ENCODE measurements around the gene TRIM54.

TRIM54 gene

DNA sequence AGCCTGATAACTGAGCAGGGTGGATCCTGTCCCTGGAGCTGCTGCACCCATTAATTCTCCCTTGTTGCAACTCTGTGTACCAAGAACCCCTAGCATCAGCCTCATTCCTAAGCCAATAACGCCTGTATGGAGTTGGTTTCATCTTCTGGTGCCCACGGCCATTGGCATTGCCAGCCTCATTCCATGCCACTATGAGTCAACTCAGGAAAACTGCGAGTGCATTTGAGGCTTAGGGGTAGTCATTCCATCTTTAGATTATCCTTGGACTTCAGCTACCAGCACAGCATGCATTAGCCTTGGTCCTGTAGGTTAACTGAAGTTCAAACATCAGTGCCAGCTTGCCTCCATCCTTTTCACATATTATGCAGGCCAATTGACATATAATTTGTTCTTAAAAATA, 1.4 kb upstream of the TRIM54 start:
- Histone ChIP-seq H3K4me1 (ENCODE audit: control insufficient read depth in 2 of 2, insufficient read depth in 2 of 2, low read length in 2 of 2) (no peaks in the 10 kb centered on the region), H3K9ac (ENCODE audit: low read depth in 1 of 2, low read length in 2 of 2) (no peak overlapping the region), H3K27ac (ENCODE audit: low read depth in 2 of 2, low read length in 2 of 2) (no peak overlapping the region), H3K9me3 (ENCODE audit: control insufficient read depth in 2 of 2, low read length in 2 of 2) (no peaks in the 10 kb centered on the region), H3K36me3 (ENCODE audit: control insufficient read depth in 2 of 2, insufficient read depth in 2 of 2, low read length in 2 of 2) (no peaks in the 10 kb centered on the region), H3K27me3 (ENCODE audit: control insufficient read depth in 2 of 2, insufficient read depth in 2 of 2, low read length in 2 of 2) (peaks cover 9 to 10% of the 10 kb centered on the region in 2 donors), H3K4me3 (ENCODE audit: low read length in 2 of 2) (no peak overlapping the region)

DNA sequence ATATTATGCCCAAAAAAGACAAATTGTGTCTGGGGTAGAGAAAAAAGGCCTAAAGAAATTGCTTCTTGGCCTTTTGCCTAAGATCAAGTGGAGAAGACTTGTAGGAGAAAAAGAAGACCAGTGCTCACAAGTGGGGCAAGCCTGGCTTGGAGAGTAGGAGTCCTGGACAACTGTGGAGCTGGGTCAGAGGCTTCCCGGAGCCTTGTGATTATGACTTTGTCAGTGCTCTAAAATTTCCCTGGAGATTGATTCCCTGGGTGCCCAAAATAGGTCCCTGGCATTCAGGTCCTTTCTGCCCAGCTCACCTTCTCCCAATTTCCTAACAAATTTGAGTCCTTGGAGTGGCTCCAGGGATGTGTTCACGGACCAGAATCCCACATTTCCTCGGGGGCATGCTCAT, 787 bp upstream of the TRIM54 start:
- Histone ChIP-seq H3K27ac (ENCODE audit: low read depth in 2 of 2, low read length in 2 of 2) (no peak overlapping the region), H3K4me3 (ENCODE audit: low read length in 2 of 2) (no peak overlapping the region), H3K9ac (ENCODE audit: low read depth in 1 of 2, low read length in 2 of 2) (no peak overlapping the region), H3K36me3 (ENCODE audit: control insufficient read depth in 2 of 2, insufficient read depth in 2 of 2, low read length in 2 of 2) (no peaks in the 10 kb centered on the region), H3K9me3 (ENCODE audit: control insufficient read depth in 2 of 2, low read length in 2 of 2) (no peaks in the 10 kb centered on the region), H3K4me1 (ENCODE audit: control insufficient read depth in 2 of 2, insufficient read depth in 2 of 2, low read length in 2 of 2) (no peaks in the 10 kb centered on the region), H3K27me3 (ENCODE audit: control insufficient read depth in 2 of 2, insufficient read depth in 2 of 2, low read length in 2 of 2) (peaks cover 9 to 10% of the 10 kb centered on the region in 2 donors)

DNA sequence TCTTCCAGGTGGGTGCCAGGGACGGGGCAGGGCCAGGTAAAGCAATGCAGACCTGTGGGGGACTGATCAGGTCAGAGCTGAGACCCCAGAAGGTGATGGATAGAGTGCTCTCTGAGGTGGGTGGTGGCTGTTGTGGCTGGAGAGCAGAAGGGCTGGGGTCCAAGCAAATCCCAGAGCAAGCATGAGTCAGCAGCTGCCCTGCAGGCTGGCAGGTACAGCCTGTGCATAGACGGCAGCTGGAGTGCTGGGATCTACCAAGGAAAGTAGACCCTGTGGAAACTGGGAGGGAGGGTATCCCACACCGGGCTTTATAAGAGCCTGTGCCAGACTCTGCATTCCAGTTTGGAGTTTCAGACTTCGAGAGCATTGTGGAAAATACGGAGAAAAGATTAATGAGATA, 663 bp downstream of the TRIM54 start:
- no peaks in the 10 kb centered on the region for H3K9me3 ChIP-seq (ENCODE audit: control insufficient read depth in 2 of 2, low read length in 2 of 2)
- H3K9ac ChIP-seq (ENCODE audit: low read depth in 1 of 2, low read length in 2 of 2) = no peak overlapping the region
- no peak overlapping the region for H3K4me3 ChIP-seq (ENCODE audit: low read length in 2 of 2)
- H3K27ac ChIP-seq (ENCODE audit: low read depth in 2 of 2, low read length in 2 of 2) = no peak overlapping the region
- H3K4me1 ChIP-seq (ENCODE audit: control insufficient read depth in 2 of 2, insufficient read depth in 2 of 2, low read length in 2 of 2) = no peaks in the 10 kb centered on the region
- peaks cover 6 to 10% of the 10 kb centered on the region in 2 donors for H3K27me3 ChIP-seq (ENCODE audit: control insufficient read depth in 2 of 2, insufficient read depth in 2 of 2, low read length in 2 of 2)
- no peaks in the 10 kb centered on the region for H3K36me3 ChIP-seq (ENCODE audit: control insufficient read depth in 2 of 2, insufficient read depth in 2 of 2, low read length in 2 of 2)

DNA sequence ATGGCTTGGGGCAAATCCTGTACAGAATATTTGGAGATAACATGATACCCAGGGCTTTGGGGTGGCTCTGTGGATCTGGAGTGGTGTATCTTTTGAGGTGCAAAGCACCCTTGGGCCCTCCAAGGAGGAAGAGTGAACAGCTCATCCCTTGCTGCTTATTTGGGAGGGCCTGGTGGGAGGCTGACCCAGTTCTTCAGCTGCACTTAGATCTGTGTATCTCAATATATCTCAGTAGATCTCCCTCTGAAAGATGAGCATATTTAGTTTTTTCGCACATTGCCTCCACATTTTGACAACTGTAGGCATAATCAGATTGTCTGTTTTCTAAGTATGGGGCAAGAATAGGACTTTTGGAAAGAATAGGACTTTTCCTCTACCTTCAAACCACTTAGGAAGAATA, 2.8 kb downstream of the TRIM54 start:
- no peaks in the 10 kb centered on the region for H3K9me3 ChIP-seq (ENCODE audit: control insufficient read depth in 2 of 2, low read length in 2 of 2)
- H3K9ac ChIP-seq (ENCODE audit: low read depth in 1 of 2, low read length in 2 of 2) = no peak overlapping the region
- H3K4me3 ChIP-seq (ENCODE audit: low read length in 2 of 2) = no peak overlapping the region
- H3K36me3 ChIP-seq (ENCODE audit: control insufficient read depth in 2 of 2, insufficient read depth in 2 of 2, low read length in 2 of 2) = no peaks in the 10 kb centered on the region
- peaks cover 6 to 8% of the 10 kb centered on the region in 2 donors for H3K27me3 ChIP-seq (ENCODE audit: control insufficient read depth in 2 of 2, insufficient read depth in 2 of 2, low read length in 2 of 2)
- H3K27ac ChIP-seq (ENCODE audit: low read depth in 2 of 2, low read length in 2 of 2) = no peak overlapping the region
- no peaks in the 10 kb centered on the region for H3K4me1 ChIP-seq (ENCODE audit: control insufficient read depth in 2 of 2, insufficient read depth in 2 of 2, low read length in 2 of 2)

DNA sequence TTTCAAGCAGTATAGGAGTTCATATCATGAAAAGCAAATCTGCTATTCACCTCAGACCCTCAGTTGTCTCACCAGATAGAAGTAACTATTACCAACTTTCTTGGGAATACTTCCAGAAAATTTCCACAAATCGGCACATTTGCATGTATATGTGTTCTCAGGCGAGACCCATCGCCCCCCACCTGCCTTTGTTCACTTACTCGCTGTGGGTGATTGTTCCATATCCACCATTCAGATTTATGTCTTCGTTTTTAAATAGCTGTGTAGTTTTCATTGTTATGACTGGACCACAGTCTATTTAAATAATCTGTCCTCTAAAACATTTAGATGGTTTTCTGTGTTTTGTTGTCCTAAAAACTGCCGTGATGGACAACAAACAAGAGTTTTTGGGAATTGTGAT, 3.3 kb downstream of the TRIM54 start:
- Histone ChIP-seq H3K9ac (ENCODE audit: low read depth in 1 of 2, low read length in 2 of 2) (no peak overlapping the region), H3K27ac (ENCODE audit: low read depth in 2 of 2, low read length in 2 of 2) (no peak overlapping the region), H3K4me3 (ENCODE audit: low read length in 2 of 2) (no peak overlapping the region), H3K27me3 (ENCODE audit: control insufficient read depth in 2 of 2, insufficient read depth in 2 of 2, low read length in 2 of 2) (peaks cover 6 to 8% of the 10 kb centered on the region in 2 donors), H3K4me1 (ENCODE audit: control insufficient read depth in 2 of 2, insufficient read depth in 2 of 2, low read length in 2 of 2) (no peaks in the 10 kb centered on the region), H3K36me3 (ENCODE audit: control insufficient read depth in 2 of 2, insufficient read depth in 2 of 2, low read length in 2 of 2) (no peaks in the 10 kb centered on the region), H3K9me3 (ENCODE audit: control insufficient read depth in 2 of 2, low read length in 2 of 2) (no peaks in the 10 kb centered on the region)

DNA sequence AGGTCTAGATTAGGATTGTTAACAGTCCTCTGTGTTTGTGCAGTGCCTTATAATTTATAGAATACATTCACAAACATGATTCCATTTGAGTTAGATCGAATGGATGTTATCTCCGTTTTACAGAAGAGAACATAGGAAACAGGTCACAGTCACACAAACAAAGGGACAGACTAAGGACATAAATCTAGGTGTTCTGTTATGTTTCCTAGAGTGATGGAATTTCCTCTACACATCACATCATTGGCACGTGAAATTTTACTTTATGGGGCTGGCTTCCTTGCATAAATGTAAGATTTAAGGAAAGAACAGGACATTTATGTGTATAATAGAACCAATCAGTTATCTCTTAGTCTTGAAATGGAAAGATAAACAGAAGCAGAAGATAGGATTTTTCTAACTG, 6.4 kb downstream of the TRIM54 start:
- H3K9me3 ChIP-seq (ENCODE audit: control insufficient read depth in 2 of 2, low read length in 2 of 2) = no peaks in the 10 kb centered on the region
- no peak overlapping the region for H3K27ac ChIP-seq (ENCODE audit: low read depth in 2 of 2, low read length in 2 of 2)
- no peak overlapping the region for H3K4me3 ChIP-seq (ENCODE audit: low read length in 2 of 2)
- no peak overlapping the region for H3K9ac ChIP-seq (ENCODE audit: low read depth in 1 of 2, low read length in 2 of 2)
- H3K36me3 ChIP-seq (ENCODE audit: control insufficient read depth in 2 of 2, insufficient read depth in 2 of 2, low read length in 2 of 2) = no peaks in the 10 kb centered on the region
- H3K27me3 ChIP-seq (ENCODE audit: control insufficient read depth in 2 of 2, insufficient read depth in 2 of 2, low read length in 2 of 2) = peaks cover 6 to 9% of the 10 kb centered on the region in 2 donors
- no peaks in the 10 kb centered on the region for H3K4me1 ChIP-seq (ENCODE audit: control insufficient read depth in 2 of 2, insufficient read depth in 2 of 2, low read length in 2 of 2)

DNA sequence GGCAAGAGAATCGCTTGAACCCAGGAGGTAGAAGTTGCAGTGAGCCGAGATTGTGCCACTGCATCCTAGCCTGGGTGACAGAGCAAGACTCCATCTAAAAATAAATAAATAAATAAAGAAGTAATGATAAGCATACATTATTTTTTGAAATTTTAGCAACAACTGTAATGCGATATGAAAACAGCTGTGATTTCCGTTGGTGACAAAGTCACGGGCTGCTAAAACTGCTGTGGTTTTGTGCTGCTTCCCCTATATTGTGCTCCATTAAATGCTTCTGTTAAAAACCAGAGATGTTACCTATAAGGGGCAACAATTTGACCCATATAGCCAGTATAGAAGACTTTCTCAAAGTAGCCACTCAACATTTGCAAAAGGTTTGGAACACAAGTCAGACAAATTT, 8.3 kb downstream of the TRIM54 start:
- Histone ChIP-seq H3K4me1 (ENCODE audit: control insufficient read depth in 2 of 2, insufficient read depth in 2 of 2, low read length in 2 of 2) (no peaks in the 10 kb centered on the region), H3K27me3 (ENCODE audit: control insufficient read depth in 2 of 2, insufficient read depth in 2 of 2, low read length in 2 of 2) (peaks cover 0 to 6% of the 10 kb centered on the region in 2 donors), H3K9ac (ENCODE audit: low read depth in 1 of 2, low read length in 2 of 2) (no peak overlapping the region), H3K27ac (ENCODE audit: low read depth in 2 of 2, low read length in 2 of 2) (no peak overlapping the region), H3K9me3 (ENCODE audit: control insufficient read depth in 2 of 2, low read length in 2 of 2) (no peaks in the 10 kb centered on the region), H3K36me3 (ENCODE audit: control insufficient read depth in 2 of 2, insufficient read depth in 2 of 2, low read length in 2 of 2) (no peaks in the 10 kb centered on the region), H3K4me3 (ENCODE audit: low read length in 2 of 2) (no peak overlapping the region)

DNA sequence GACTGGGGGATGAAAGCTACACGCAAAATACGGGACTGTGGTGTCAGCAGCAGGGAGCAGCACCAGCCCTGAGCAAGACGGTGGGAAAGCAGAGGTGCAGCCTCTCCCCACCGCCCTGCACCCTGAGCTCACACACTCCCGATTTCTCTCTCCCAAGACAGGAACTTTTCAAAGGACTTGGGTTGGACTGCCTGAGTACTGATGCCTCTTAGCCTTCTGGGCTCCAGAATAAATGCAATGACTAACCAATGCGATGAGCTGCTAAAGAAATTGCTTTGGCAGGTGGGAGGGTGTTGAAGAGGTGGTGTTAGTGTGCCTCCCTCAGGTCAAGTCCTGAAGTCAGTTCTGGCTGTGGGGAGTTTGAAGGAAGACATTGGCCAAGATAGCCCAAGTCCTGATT, 9.6 kb downstream of the TRIM54 start:
- no peak overlapping the region for H3K27ac ChIP-seq (ENCODE audit: low read depth in 2 of 2, low read length in 2 of 2)
- H3K4me3 ChIP-seq (ENCODE audit: low read length in 2 of 2) = no peak overlapping the region
- H3K4me1 ChIP-seq (ENCODE audit: control insufficient read depth in 2 of 2, insufficient read depth in 2 of 2, low read length in 2 of 2) = no peaks in the 10 kb centered on the region
- H3K36me3 ChIP-seq (ENCODE audit: control insufficient read depth in 2 of 2, insufficient read depth in 2 of 2, low read length in 2 of 2) = no peaks in the 10 kb centered on the region
- peaks cover 0 to 6% of the 10 kb centered on the region in 2 donors for H3K27me3 ChIP-seq (ENCODE audit: control insufficient read depth in 2 of 2, insufficient read depth in 2 of 2, low read length in 2 of 2)
- no peaks in the 10 kb centered on the region for H3K9me3 ChIP-seq (ENCODE audit: control insufficient read depth in 2 of 2, low read length in 2 of 2)
- H3K9ac ChIP-seq (ENCODE audit: low read depth in 1 of 2, low read length in 2 of 2) = no peak overlapping the region

DNA sequence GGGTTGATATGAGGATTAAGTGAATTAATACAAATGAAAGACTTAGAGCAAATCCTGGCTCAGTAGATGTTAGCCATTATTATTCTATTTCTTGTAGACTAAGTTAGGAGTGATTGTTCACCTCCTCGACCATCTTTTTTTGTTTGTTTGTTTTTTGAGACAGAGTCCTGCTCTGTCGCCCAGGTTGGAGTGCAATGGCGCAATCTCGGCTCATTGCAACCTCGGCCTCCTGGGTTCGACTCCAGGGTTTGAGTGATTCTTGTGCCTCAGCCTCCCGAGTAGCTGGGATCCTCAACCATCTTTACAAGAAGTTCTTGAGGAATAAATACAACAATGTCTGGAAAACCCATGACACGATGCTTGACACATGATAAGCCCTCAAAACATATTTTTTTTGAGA, 12.7 kb downstream of the TRIM54 start:
- no peak overlapping the region for H3K9ac ChIP-seq (ENCODE audit: low read depth in 1 of 2, low read length in 2 of 2)
- H3K9me3 ChIP-seq (ENCODE audit: control insufficient read depth in 2 of 2, low read length in 2 of 2) = no peaks in the 10 kb centered on the region
- H3K27ac ChIP-seq (ENCODE audit: low read depth in 2 of 2, low read length in 2 of 2) = no peak overlapping the region
- no peaks in the 10 kb centered on the region for H3K36me3 ChIP-seq (ENCODE audit: control insufficient read depth in 2 of 2, insufficient read depth in 2 of 2, low read length in 2 of 2)
- no peak overlapping the region for H3K4me3 ChIP-seq (ENCODE audit: low read length in 2 of 2)
- H3K4me1 ChIP-seq (ENCODE audit: control insufficient read depth in 2 of 2, insufficient read depth in 2 of 2, low read length in 2 of 2) = no peaks in the 10 kb centered on the region
- H3K27me3 ChIP-seq (ENCODE audit: control insufficient read depth in 2 of 2, insufficient read depth in 2 of 2, low read length in 2 of 2) = peaks cover 0 to 6% of the 10 kb centered on the region in 2 donors

DNA sequence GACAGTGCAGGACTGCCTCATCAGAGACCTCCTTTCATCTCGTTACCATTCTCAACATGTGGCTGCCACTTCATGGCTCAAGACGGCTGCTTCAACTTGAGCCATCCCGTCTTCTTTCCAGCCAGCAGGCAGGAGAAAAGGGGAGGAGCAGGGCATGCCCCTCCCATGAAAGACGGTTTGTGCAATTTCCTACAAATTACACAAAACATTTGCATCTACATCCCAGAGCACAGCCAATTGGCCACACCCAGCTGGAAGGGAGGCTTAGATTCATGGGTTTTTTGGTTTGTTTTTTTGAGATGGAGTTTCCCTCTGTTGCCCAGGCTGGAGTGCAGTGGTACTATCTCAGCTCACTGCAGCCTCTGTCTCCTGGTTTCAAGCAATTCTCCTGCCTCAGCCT, 14.3 kb downstream of the TRIM54 start:
- no peak overlapping the region for H3K9ac ChIP-seq (ENCODE audit: low read depth in 1 of 2, low read length in 2 of 2)
- peaks cover 0 to 6% of the 10 kb centered on the region in 2 donors for H3K27me3 ChIP-seq (ENCODE audit: control insufficient read depth in 2 of 2, insufficient read depth in 2 of 2, low read length in 2 of 2)
- no peaks in the 10 kb centered on the region for H3K9me3 ChIP-seq (ENCODE audit: control insufficient read depth in 2 of 2, low read length in 2 of 2)
- no peak overlapping the region for H3K4me3 ChIP-seq (ENCODE audit: low read length in 2 of 2)
- H3K4me1 ChIP-seq (ENCODE audit: control insufficient read depth in 2 of 2, insufficient read depth in 2 of 2, low read length in 2 of 2) = no peaks in the 10 kb centered on the region
- no peaks in the 10 kb centered on the region for H3K36me3 ChIP-seq (ENCODE audit: control insufficient read depth in 2 of 2, insufficient read depth in 2 of 2, low read length in 2 of 2)
- H3K27ac ChIP-seq (ENCODE audit: low read depth in 2 of 2, low read length in 2 of 2) = no peak overlapping the region

DNA sequence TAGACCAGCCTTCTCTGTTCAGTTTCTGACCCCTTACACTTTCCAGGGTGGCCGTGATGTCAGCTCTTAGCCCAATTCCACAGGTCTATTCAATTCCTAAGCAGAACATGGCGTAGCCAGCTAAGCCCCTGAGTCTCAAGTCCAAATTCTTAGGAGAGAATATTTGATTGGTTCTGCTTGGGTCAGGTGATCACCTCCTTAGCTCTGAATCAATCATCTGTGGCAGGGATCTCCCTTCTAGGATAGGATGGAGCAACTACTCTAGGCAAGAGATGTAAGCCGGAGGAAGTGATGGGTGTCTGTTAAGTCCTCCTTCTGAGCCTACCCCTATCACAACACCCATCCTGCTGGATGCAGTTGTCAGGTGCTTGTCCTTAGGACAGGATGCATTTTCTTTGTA, 15.0 kb downstream of the TRIM54 start:
- Histone ChIP-seq H3K9ac (ENCODE audit: low read depth in 1 of 2, low read length in 2 of 2) (no peak overlapping the region), H3K4me3 (ENCODE audit: low read length in 2 of 2) (no peak overlapping the region), H3K9me3 (ENCODE audit: control insufficient read depth in 2 of 2, low read length in 2 of 2) (no peaks in the 10 kb centered on the region), H3K27me3 (ENCODE audit: control insufficient read depth in 2 of 2, insufficient read depth in 2 of 2, low read length in 2 of 2) (peaks cover 0 to 3% of the 10 kb centered on the region in 2 donors), H3K36me3 (ENCODE audit: control insufficient read depth in 2 of 2, insufficient read depth in 2 of 2, low read length in 2 of 2) (no peaks in the 10 kb centered on the region), H3K27ac (ENCODE audit: low read depth in 2 of 2, low read length in 2 of 2) (no peak overlapping the region), H3K4me1 (ENCODE audit: control insufficient read depth in 2 of 2, insufficient read depth in 2 of 2, low read length in 2 of 2) (no peaks in the 10 kb centered on the region)

Measured in mucosa of rectum (tissue), 2 donors.